Uterus (tissue), 2 donors: ENCODE results near the gene TRDMT1.

Experiments used
- CTCF ChIP-seq, 4 experiments: fragments of 200-600 bp in 2 of 4; fragments of 450-650 bp in 2 of 4; sonication (generic) in 2 of 4; IDR thresholded peaks; one replicate each; pipeline ENCODE4 v1.5.1; 2016 to 2019; ENCODE audit warnings: antibody characterized with exemption in 4 of 4, mild to moderate bottlenecking in 2 of 4, moderate library complexity in 1 of 4
- POLR2A ChIP-seq, 2 donors: fragments of 450-650 bp; IDR thresholded peaks; one replicate each; pipeline ENCODE4 v1.6.1; 2016; ENCODE audit warnings: antibody characterized with exemption in 2 of 2, mild to moderate bottlenecking in 1 of 2, moderate library complexity in 1 of 2

- TF ChIP-seq CTCF (IDR thresholded peaks at IDR 0.05) (no peak), POLR2A (IDR thresholded peaks at IDR 0.05) (no peak)
Observed at GRCh38 chr10:17229717-17229966, 28.2 kb upstream of the TRDMT1 start.
